ENCODE measurements around the gene BHLHA15.

Gene BHLHA15

DNA sequence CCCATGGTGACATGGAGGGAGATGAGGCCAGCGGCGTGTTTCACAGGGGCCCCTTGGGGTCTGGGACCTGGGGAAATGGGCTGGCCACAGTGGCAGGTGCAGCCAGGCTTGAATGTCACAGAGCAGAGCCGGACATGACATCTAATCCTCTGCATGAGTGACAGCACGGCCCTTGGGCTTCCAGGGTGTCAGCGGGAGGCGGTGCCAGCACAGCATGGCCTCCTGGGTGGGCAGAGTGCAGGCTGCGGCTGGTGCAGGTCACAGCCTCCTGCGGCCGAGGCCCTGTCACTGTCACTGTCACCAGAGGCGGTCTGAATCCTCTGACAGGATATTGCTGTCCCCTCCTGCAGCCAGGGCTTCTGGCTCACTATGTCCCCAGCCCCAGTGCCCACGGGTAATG is 18.2 kb downstream of the BHLHA15 start:
- TF ChIP-seq, protein P1, sequence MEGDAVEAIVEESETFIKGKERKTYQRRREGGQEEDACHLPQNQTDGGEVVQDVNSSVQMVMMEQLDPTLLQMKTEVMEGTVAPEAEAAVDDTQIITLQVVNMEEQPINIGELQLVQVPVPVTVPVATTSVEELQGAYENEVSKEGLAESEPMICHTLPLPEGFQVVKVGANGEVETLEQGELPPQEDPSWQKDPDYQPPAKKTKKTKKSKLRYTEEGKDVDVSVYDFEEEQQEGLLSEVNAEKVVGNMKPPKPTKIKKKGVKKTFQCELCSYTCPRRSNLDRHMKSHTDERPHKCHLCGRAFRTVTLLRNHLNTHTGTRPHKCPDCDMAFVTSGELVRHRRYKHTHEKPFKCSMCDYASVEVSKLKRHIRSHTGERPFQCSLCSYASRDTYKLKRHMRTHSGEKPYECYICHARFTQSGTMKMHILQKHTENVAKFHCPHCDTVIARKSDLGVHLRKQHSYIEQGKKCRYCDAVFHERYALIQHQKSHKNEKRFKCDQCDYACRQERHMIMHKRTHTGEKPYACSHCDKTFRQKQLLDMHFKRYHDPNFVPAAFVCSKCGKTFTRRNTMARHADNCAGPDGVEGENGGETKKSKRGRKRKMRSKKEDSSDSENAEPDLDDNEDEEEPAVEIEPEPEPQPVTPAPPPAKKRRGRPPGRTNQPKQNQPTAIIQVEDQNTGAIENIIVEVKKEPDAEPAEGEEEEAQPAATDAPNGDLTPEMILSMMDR (conservative IDR thresholded peaks at IDR 0.05; ENCODE audit: low read length) = no peak
- DNase-seq (ENCODE audit: low read depth) = no peak
- H3K4me3 ChIP-seq (ENCODE audit: low read length) = no peak overlapping the region

DNA sequence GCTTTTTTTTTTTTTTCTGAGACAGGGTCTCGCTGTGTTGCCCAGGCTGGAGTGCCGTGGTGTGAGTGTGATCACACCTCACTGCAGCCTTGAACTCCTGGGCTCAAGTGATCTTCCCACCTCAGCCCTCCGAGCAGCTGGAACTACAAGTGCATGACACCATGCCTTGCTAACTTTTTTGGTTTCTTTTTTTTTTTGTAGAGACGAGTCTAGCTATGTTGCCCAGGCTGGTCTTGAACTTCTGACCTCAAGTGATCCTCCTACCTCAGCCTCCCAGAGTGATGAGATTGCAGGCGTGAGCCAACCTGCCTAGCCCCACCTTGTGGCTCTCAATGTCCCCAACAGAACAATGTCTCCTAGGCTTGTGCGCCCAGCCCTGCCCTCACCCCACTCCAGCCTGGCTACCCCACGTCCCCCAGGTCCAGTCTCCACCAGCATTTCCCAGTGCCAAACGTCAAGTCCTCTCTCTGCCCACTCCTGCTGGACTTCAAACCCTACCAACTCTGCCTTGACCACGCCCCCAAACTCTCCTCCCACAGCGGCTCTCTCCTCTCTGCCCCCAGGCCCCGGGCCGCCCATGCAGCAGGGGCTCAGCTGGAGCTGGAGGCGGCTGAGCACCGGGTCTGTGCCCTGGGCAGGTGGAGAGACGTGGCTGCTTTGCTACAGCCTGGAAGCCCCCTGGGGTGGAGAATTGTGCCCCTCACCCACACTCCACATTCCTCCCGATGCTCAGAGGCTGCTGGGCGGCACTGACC is 18.9 kb downstream of the BHLHA15 start:
- no peak for DNase-seq (ENCODE audit: low read depth)
- TF ChIP-seq, protein P1 (conservative IDR thresholded peaks at IDR 0.05; ENCODE audit: low read length) = no peak
- no peak overlapping the region for H3K4me3 ChIP-seq (ENCODE audit: low read length)

DNA sequence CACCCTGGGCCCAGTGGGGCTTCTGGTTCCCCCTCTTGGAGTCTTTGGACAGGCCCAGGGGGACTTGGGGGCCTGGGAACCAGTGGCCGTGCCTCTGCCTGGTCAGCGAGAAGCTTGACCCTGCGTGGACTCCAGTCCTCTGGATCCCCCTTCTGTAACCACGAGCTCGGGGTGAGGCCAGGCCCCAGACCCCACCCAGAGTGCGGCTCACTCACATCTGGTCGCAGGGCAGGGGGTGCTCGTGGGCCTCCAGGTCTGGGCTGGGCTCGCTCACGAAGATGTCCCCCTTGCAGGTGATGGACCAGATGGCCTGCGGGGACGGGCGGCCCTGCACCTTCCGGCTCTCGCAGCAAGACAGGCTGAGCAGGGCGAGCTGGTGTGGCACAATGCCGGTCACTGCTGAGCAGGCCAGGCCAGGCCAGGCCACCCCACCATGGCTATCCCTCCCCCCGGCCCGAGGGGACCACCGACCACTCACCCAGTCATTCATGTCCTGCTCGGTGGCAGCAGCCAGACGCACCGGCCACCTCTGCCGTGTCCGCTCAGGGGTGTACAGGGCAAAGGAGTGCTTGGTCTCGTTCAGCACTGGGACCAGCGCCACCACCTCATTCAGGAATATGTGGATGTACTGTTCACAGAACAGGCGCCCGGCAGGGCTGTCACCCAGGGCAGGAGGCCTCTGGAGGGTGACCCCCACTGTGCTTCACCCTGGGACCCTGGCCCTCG is 19.7 kb downstream of the BHLHA15 start:
- no peak overlapping the region for H3K4me3 ChIP-seq (ENCODE audit: low read length)
- TF ChIP-seq, protein P1 (conservative IDR thresholded peaks at IDR 0.05; ENCODE audit: low read length) = no peak
- no peak for DNase-seq (ENCODE audit: low read depth)

DNA sequence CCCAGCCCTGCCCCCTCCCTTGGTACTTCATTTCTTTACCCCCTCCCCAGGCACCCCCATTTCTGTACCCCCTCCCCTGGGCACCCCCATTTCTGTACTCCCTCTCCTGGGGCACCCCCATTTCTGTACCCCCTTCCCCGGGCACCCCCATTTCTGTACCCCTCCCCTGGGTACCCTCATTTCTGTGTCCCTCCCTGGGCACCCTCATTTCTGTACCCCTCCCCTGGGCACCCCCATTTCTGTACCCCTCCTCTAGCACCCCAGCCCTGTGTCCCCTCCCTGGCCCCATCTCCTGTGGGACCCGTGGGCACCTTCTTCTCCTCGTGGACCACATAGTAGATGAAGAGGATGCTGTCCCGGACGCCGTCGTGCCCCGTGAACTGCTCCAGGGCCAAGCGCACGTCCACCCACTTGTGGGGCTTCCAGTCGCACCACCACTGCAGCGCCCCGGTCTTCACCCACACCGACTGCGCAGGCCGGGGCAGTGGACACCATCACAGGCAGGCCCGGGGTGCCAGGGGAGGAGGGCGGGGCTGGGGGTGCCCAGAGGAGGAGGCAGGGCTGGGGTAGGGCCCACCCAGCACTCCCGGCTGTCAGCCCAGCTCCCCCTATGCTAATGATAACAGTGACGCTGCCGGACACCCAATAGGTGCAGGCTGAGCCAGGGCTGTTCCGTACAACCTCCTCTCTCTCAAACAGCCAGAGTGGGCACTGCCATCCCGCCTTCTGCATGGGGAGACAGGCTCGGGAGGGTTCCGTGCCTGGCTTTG is 20.4 kb downstream of the BHLHA15 start:
- TF ChIP-seq, protein P1 (conservative IDR thresholded peaks at IDR 0.05; ENCODE audit: low read length) = no peak
- H3K4me3 ChIP-seq (ENCODE audit: low read length) = no peak overlapping the region
- DNase-seq (ENCODE audit: low read depth) = no peak

DNA sequence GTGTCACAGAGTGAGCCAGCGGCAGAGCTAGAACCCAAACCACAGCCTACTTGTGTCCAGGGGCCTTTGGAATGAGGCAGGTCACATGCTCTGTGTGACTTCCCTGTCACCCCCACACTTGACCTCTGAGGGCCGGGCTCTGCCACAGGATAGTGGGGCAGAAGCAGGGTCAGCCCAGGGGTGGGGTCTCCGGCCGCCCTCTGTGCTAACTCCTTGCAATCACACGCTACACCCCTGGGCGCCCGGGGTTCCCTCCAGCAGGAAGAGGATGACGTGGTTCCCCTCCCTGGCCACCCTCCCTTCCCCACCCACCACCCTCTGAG is 21.0 kb downstream of the BHLHA15 start:
- H3K4me3 ChIP-seq (ENCODE audit: low read length) = no peak overlapping the region
- DNase-seq (ENCODE audit: low read depth) = no peak
- TF ChIP-seq, protein P1 (conservative IDR thresholded peaks at IDR 0.05; ENCODE audit: low read length) = no peak

DNA sequence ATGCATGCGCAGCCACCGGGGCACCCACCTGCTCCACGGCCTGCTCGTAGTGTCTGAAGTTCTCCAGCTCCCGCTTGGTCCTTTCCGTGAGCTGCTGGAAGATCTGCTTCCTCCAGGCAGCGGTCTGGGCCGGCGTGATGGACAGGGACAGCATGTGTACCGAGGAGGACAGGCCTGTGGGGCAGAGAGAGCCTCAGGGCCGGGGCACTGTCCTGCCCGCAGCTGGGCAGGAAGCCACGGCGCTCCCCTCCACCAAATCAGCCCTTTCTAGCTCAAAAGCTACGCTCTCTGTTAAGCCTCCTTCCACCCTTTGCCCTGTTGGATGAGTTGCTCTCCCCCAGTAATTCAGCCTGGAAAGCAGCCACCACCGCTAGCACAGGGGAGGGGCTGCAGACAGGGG is 21.6 kb downstream of the BHLHA15 start:
- TF ChIP-seq, protein P1 (conservative IDR thresholded peaks at IDR 0.05; ENCODE audit: low read length) = no peak
- H3K4me3 ChIP-seq (ENCODE audit: low read length) = no peak overlapping the region
- DNase-seq (ENCODE audit: low read depth) = no peak

Data from AG10803 (cell line).